Measurements from ENCODE around the gene TCF12. TPM values are rescaled to one million over a fixed set of nuclear protein-coding genes. Genes with fewer than 3 reads are reported as not detected.

The TCF12 gene
- polyA plus RNA-seq, 1 experiment, result 447 TPM

DNA sequence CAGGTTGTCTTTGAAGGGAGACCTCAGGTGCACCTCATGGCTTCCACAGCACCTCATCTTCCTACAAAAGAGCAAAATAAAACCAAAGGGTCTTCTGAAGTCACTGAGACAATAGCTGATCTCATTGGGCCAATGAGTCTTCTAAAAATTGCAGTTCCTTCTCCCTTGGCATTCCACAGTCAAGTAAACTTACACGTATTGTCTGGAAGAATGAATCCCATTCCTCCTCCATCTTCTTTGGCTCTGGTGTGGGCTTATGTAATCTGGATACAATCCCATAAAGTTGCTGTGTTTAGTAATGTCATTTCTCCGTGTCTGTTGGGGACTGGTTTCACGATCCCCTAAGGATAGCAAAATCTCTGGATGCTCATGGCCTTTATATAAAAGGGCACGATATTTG is 372.4 kb downstream of the TCF12 start:
- Histone ChIP-seq H3K27me3 (ENCODE audit: control insufficient read depth, insufficient read depth, low read length) (no peaks in the 10 kb centered on the region), H3K9me3 (ENCODE audit: control insufficient read depth, insufficient read depth, low read length) (no peaks in the 10 kb centered on the region), H3K27ac (ENCODE audit: low read depth, low read length) (no peak overlapping the region), H3K4me3 (ENCODE audit: low read depth, low read length) (no peak overlapping the region)
- no peak for DNase-seq (ENCODE audit: low read depth, low spot score)
- ChIA-PET POLR2A (interaction anchor here (0.6 kb wide), 1 partner anchor 34 kb away, joined by 5 read pairs; no protein-coding TSS in a partner anchor), CTCF (no interaction called here)
- TF ChIP-seq, protein P1, sequence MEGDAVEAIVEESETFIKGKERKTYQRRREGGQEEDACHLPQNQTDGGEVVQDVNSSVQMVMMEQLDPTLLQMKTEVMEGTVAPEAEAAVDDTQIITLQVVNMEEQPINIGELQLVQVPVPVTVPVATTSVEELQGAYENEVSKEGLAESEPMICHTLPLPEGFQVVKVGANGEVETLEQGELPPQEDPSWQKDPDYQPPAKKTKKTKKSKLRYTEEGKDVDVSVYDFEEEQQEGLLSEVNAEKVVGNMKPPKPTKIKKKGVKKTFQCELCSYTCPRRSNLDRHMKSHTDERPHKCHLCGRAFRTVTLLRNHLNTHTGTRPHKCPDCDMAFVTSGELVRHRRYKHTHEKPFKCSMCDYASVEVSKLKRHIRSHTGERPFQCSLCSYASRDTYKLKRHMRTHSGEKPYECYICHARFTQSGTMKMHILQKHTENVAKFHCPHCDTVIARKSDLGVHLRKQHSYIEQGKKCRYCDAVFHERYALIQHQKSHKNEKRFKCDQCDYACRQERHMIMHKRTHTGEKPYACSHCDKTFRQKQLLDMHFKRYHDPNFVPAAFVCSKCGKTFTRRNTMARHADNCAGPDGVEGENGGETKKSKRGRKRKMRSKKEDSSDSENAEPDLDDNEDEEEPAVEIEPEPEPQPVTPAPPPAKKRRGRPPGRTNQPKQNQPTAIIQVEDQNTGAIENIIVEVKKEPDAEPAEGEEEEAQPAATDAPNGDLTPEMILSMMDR (IDR thresholded peaks at IDR 0.05; ENCODE audit: low read depth, low read length), result no peak

DNA sequence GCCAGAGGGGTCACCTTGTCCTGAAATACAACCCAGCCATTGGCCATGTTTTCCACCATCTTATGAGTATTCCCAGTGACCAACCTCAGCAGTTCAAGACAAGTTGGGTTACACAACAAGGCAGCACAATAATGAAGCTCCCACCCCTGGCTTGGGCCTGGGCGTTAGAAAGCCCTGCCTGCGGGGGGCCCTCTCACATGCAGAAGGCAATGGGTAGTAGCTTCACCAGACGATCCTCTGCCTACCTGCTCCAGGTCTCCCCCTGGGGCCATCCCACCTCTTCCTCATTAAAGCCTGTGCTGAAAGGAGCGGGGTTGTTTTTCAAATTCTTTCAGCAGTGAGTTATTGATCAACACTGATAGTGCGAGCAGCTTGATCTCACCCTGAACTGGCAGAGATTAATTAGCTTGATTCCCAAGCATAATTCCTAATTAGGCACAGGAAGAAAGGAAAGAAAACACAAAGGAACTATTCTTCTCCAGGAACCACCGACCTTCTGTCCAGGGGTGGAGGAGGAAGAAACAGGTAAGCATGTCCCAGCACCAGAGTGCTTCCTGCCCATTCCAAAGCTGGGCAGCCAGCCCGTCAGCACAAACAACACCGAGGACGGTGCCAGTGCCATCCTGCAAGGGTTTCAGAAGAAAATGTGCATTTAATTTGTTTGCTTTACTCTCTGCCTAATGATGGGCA is 378.2 kb downstream of the TCF12 start:
- Histone ChIP-seq H3K9me3 (ENCODE audit: control insufficient read depth, insufficient read depth, low read length) (no peaks in the 10 kb centered on the region), H3K4me3 (ENCODE audit: low read depth, low read length) (no peak overlapping the region), H3K27ac (ENCODE audit: low read depth, low read length) (no peak overlapping the region), H3K27me3 (ENCODE audit: control insufficient read depth, insufficient read depth, low read length) (no peaks in the 10 kb centered on the region)
- TF ChIP-seq, protein P1 (IDR thresholded peaks at IDR 0.05; ENCODE audit: low read depth, low read length), result no peak
- CTCF ChIA-PET, result interaction anchor here (0.7 kb wide), 1 partner anchor 602 kb away, joined by 3 read pairs; no protein-coding TSS in a partner anchor
- POLR2A ChIA-PET, result no interaction called here
- DNase-seq (ENCODE audit: low read depth, low spot score), result no peak

DNA sequence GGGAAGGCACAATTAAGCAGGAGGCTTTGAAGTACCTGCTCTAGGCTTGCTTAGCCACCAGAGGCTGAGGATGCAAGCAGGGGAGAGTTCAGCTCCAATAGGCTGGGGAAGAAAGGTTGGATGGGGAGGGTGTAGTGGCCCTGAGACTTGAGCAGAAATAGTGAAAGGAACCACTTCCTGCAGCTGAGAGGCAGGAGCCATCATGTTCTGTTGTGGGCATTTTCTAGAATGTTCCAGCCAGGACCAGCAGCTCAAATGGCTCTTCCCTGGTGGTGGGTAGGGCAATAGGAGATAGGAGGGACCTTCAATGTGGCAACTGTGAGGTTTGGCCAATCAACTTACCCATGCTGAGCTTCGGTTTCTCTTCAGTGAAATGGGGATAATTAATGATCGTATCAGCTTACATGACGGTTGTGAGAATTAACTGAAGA is 378.7 kb downstream of the TCF12 start:
- H3K9me3 ChIP-seq (ENCODE audit: control insufficient read depth, insufficient read depth, low read length), result no peaks in the 10 kb centered on the region
- H3K27me3 ChIP-seq (ENCODE audit: control insufficient read depth, insufficient read depth, low read length), result no peaks in the 10 kb centered on the region
- ChIA-PET POLR2A (no interaction called here), CTCF (interaction anchor here (0.7 kb wide), 1 partner anchor 603 kb away, joined by 3 read pairs; no protein-coding TSS in a partner anchor)
- no peak overlapping the region for H3K4me3 ChIP-seq (ENCODE audit: low read depth, low read length)
- no peak for DNase-seq (ENCODE audit: low read depth, low spot score)
- TF ChIP-seq, protein P1 (IDR thresholded peaks at IDR 0.05; ENCODE audit: low read depth, low read length), result no peak
- H3K27ac ChIP-seq (ENCODE audit: low read depth, low read length), result no peak overlapping the region

DNA sequence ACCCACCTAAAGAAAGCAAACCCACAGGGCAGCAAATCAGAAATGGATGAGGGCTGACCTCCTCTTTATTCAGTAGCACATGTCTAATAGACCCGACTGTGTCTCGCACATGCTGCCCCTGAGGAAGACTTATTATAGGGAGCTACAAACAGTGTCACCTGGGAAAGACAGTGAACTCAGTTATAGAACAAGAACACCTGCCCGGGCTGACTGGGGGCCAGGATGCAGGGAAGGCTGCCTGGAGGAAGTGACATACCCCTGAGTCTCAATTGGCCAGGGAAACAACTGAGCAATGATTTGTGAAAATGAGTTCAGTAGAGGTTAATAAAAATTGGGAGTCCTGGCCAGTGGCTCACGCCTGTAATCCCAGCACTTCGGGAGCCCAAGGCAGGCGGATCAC is 379.2 kb downstream of the TCF12 start:
- ChIA-PET CTCF (no interaction called here), POLR2A (no interaction called here)
- no peak overlapping the region for H3K4me3 ChIP-seq (ENCODE audit: low read depth, low read length)
- no peaks in the 10 kb centered on the region for H3K9me3 ChIP-seq (ENCODE audit: control insufficient read depth, insufficient read depth, low read length)
- TF ChIP-seq, protein P1 (IDR thresholded peaks at IDR 0.05; ENCODE audit: low read depth, low read length), result no peak
- DNase-seq (ENCODE audit: low read depth, low spot score), result no peak
- no peaks in the 10 kb centered on the region for H3K27me3 ChIP-seq (ENCODE audit: control insufficient read depth, insufficient read depth, low read length)
- peak overlapping the region; percentile 11 for H3K27ac ChIP-seq (ENCODE audit: low read depth, low read length)

DNA sequence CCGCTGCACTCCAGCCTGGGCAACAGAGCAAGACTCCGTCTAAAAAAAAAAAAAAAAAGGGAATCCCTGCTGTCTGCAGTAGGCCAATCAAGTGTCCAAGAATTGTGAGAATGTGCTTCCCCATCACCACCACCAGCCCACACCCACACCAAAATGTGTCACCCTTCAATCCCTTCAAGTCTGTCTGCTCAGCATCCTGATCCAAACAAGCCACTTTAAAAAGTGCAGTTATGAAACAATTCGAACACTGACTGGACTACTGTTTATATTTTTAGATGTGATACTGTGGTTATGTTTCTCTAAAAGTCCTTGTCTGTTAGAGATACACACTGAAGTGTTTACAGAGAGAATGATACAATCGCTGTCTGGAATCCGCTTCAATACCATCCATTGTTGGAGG is 379.8 kb downstream of the TCF12 start:
- TF ChIP-seq, protein P1 (IDR thresholded peaks at IDR 0.05; ENCODE audit: low read depth, low read length), result no peak
- ChIA-PET CTCF (no interaction called here), POLR2A (interaction anchor here (0.6 kb wide), 1 partner anchor 388 kb away, joined by 3 read pairs; no protein-coding TSS in a partner anchor)
- peak; percentile 32 for DNase-seq (ENCODE audit: low read depth, low spot score)
- Histone ChIP-seq H3K27me3 (ENCODE audit: control insufficient read depth, insufficient read depth, low read length) (no peaks in the 10 kb centered on the region), H3K4me3 (ENCODE audit: low read depth, low read length) (no peak overlapping the region), H3K9me3 (ENCODE audit: control insufficient read depth, insufficient read depth, low read length) (no peaks in the 10 kb centered on the region), H3K27ac (ENCODE audit: low read depth, low read length) (no peak overlapping the region)

Data from AG04450 (cell line).